ENCODE results near the gene BLVRA.

DNA sequence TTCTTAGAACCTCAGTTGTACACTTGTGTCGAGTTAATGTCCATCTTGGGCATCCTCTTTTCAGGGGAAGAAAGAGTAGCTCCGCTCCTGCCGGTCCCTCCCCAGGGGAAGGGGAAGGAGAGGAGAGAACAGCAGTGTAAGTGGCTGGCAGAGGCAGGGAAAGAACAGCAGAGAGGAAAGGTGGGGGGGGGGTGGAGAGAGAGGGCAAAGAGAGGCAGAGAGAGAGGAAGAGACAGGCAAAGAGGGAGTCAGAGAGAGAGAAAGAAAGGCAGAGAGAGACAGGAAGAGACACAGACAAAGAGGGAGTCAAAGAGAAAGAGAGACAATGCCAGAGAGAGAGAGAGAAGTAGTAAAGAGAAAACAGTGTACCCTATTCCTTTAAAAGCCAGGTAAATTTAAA is 56.9 kb downstream of the BLVRA start:
- TF ChIP-seq CTCF (IDR thresholded peaks at IDR 0.05 in 2 of 3, conservative IDR thresholded peaks at IDR 0.05 in 1 of 3; ENCODE audit: borderline replicate concordance in 1 of 3, insufficient read depth in 1 of 3, low read depth in 2 of 3, low read length in 2 of 3) (no peak), ZNF274 (IDR thresholded peaks at IDR 0.05; ENCODE audit: low read depth, low read length) (no peak), SP1 (IDR thresholded peaks at IDR 0.05; ENCODE audit: low read depth) (no peak), ZBTB33 (IDR thresholded peaks at IDR 0.05; ENCODE audit: extremely low read depth, insufficient replicate concordance, low read length) (no peak), JUND (IDR thresholded peaks at IDR 0.05) (no peak), POLR2A (IDR thresholded peaks at IDR 0.05; ENCODE audit: borderline replicate concordance, extremely low read depth, insufficient read depth, insufficient read length) (no peak), REST (IDR thresholded peaks at IDR 0.05; ENCODE audit: low read depth) (no peak), POLR2AphosphoS5 (IDR thresholded peaks at IDR 0.05; ENCODE audit: low read depth, low read length) (no peak), EGR1 (IDR thresholded peaks at IDR 0.05; ENCODE audit: low read depth) (no peak), EZH2phosphoT487 (IDR thresholded peaks at IDR 0.05; ENCODE audit: borderline replicate concordance) (no peak)

All from HCT116 (cell line).